ENCODE results near the gene BOD1. TPM values are rescaled to one million over a fixed set of nuclear protein-coding genes. Genes with fewer than 3 reads are reported as not detected.

The BOD1 gene
- total RNA-seq, 1 donor from 2014 or later: 38.9 TPM

- DNase-seq (ENCODE audit: low read depth in 2 of 2): no peak
These were observed 23.8 kb upstream of the BOD1 start for GRCh38 chr5:173640156-173640804.

GRCh38 chr5:173638126-173639040 is 21.9 kb upstream of the BOD1 start:
- no peak for DNase-seq (ENCODE audit: low read depth in 2 of 2)

- DNase-seq (ENCODE audit: low read depth in 2 of 2): no peak
These were observed 20.9 kb upstream of the BOD1 start for GRCh38 chr5:173637340-173637739.

- no peak for DNase-seq (ENCODE audit: low read depth in 2 of 2)
These were observed 18.1 kb upstream of the BOD1 start for GRCh38 chr5:173634465-173634983.

GRCh38 chr5:173633304-173633703 is 16.9 kb upstream of the BOD1 start:
- no peak for DNase-seq (ENCODE audit: low read depth in 2 of 2)

- no peak for DNase-seq (ENCODE audit: low read depth in 2 of 2)
These were observed 15.0 kb upstream of the BOD1 start for GRCh38 chr5:173631478-173631877.

GRCh38 chr5:173630724-173631365 is 14.4 kb upstream of the BOD1 start:
- no peak for DNase-seq (ENCODE audit: low read depth in 2 of 2)

- DNase-seq (ENCODE audit: low read depth in 2 of 2): peak in 1 of 2 donors; percentile 13
These were observed 13.2 kb upstream of the BOD1 start for GRCh38 chr5:173629628-173630027.

GRCh38 chr5:173628501-173628900 is 12.1 kb upstream of the BOD1 start:
- no peak for DNase-seq (ENCODE audit: low read depth in 2 of 2)

- DNase-seq (ENCODE audit: low read depth in 2 of 2): no peak
These were observed 11.5 kb upstream of the BOD1 start for GRCh38 chr5:173627860-173628392.

GRCh38 chr5:173627271-173627670 is 10.8 kb upstream of the BOD1 start:
- no peak for DNase-seq (ENCODE audit: low read depth in 2 of 2)

GRCh38 chr5:173626505-173626820 is 10.0 kb upstream of the BOD1 start:
- DNase-seq (ENCODE audit: low read depth in 2 of 2): no peak

- no peak for DNase-seq (ENCODE audit: low read depth in 2 of 2)
These were observed 9.4 kb upstream of the BOD1 start for GRCh38 chr5:173625673-173626504.

GRCh38 chr5:173625261-173625660 is 8.8 kb upstream of the BOD1 start:
- DNase-seq (ENCODE audit: low read depth in 2 of 2): no peak

- no peak for DNase-seq (ENCODE audit: low read depth in 2 of 2)
These were observed 7.8 kb upstream of the BOD1 start for GRCh38 chr5:173624282-173624681.

- no peak for DNase-seq (ENCODE audit: low read depth in 2 of 2)
These were observed 7.3 kb upstream of the BOD1 start for GRCh38 chr5:173623789-173624188.

- DNase-seq (ENCODE audit: low read depth in 2 of 2): no peak
These were observed 6.9 kb upstream of the BOD1 start for GRCh38 chr5:173623296-173623771.

GRCh38 chr5:173622183-173623047 is 6.0 kb upstream of the BOD1 start:
- DNase-seq (ENCODE audit: low read depth in 2 of 2): no peak

GRCh38 chr5:173620784-173621183 is 4.3 kb upstream of the BOD1 start:
- DNase-seq (ENCODE audit: low read depth in 2 of 2): no peak

- peak; percentile 55 to 63 for DNase-seq (ENCODE audit: low read depth in 2 of 2)
These were observed 2.6 kb upstream of the BOD1 start for GRCh38 chr5:173618927-173619519.

Data from dermis microvascular lymphatic vessel endothelial cell (primary cell).